HepG2 (cell line): ENCODE measurements around the gene PARD3. TPM values are rescaled to one million over a fixed set of nuclear protein-coding genes. Genes with fewer than 3 reads are reported as not detected.

Source experiments
- ATAC-seq: fragments of 200-7000 bp; cut with Tn5 transposase; 3 replicates; pipeline ENCODE4 v1.9.1; 2020; ENCODE audit warnings: mild to moderate bottlenecking, moderate library complexity
- BruUV-seq: library from RNA; stranded (reverse); fragments of 400-500 nt; replicated peaks from 2 replicates; lab custom pipeline; 2021; lab: Mats Ljungman, UMichigan
- CTCF ChIA-PET: fragments of 300-600 bp; formaldehyde crosslinking; extraction: SDS; loops from one replicate; lab custom pipeline; 2021; ENCODE audit warnings: low total read pairs, inconsistent platforms, low intra/inter-chr PET ratio; lab: Yijun Ruan, JAX
- POLR2A ChIA-PET: fragments of 350-600 bp; sonication (Branson Sonifier 250); formaldehyde crosslinking; loops from one replicate; lab custom pipeline; 2020; ENCODE audit warnings: antibody characterized with exemption, inconsistent platforms; lab: Yijun Ruan, JAX
- DNase-seq: peaks from one replicate; pipeline ENCODE4 v3.0.0-alpha.2; 2015; ENCODE audit warnings: low spot score
- FAIRE-seq: peaks from 3 replicates; lab custom pipeline; 2011; peaks lifted over from hg19 to GRCh38; lab: Jason Lieb, UNC
- H2AFZ ChIP-seq: one replicate; pipeline ENCODE4 v1.6.1; 2011; ENCODE audit warnings: low read length, inconsistent platforms
- H3K27ac ChIP-seq: fragments of 300-600 bp; 3 replicates; pipeline ENCODE4 v1.8.0; 2011; ENCODE audit warnings: mixed run types, mild to moderate bottlenecking, mixed read lengths, low read length, inconsistent platforms; ENCODE audit not compliant: insufficient read depth; ENCODE audit errors: extremely low read length
- H3K27me3 ChIP-seq, 2 experiments: fragments of 200-600 bp in 1 of 2; 2 replicates in 1 of 2; 3 replicates in 1 of 2; pipeline versions ENCODE4 v1.6.0 to v1.8.0; 2011; ENCODE audit warnings: low read length in 2 of 2, mild to moderate bottlenecking in 2 of 2, moderate library complexity in 2 of 2, inconsistent platforms in 1 of 2; ENCODE audit not compliant: insufficient read depth in 2 of 2, control insufficient read depth in 1 of 2
- H3K36me3 ChIP-seq, 2 experiments: fragments of 200-600 bp in 1 of 2; replicated peaks in 1 of 2; 2 replicates in 1 of 2; 3 replicates in 1 of 2; pipeline versions ENCODE4 v1.5.1 to v1.8.0; 2011; ENCODE audit warnings: low read length in 2 of 2, inconsistent platforms in 1 of 2; ENCODE audit not compliant: insufficient read depth in 2 of 2, control insufficient read depth in 1 of 2
- H3K4me1 ChIP-seq: 2 replicates; pipeline ENCODE4 v1.5.1; 2012; ENCODE audit warnings: low read length, inconsistent platforms; ENCODE audit not compliant: insufficient read depth
- H3K4me2 ChIP-seq: 2 replicates; pipeline ENCODE4 v1.6.0; 2011; ENCODE audit warnings: low read depth, low read length, inconsistent platforms
- H3K4me3 ChIP-seq, 3 experiments: fragments of 200-600 bp in 1 of 3; sonication (generic), shearing (Covaris generic) in 1 of 3; replicated peaks in 1 of 3; 2 replicates each; pipeline ENCODE4 v1.5.1; 2011 to 2016; ENCODE audit warnings: low read length in 3 of 3, inconsistent platforms in 2 of 3, low read depth in 2 of 3, mild to moderate bottlenecking in 2 of 3, control low read depth in 1 of 3, mixed read lengths in 1 of 3; ENCODE audit not compliant: insufficient read depth in 1 of 3
- H3K79me2 ChIP-seq: one replicate; pipeline ENCODE4 v1.6.1; 2011; ENCODE audit warnings: low read length, inconsistent platforms; ENCODE audit not compliant: insufficient read depth
- H3K9ac ChIP-seq: 2 replicates; pipeline ENCODE4 v1.6.0; 2011; ENCODE audit warnings: mild to moderate bottlenecking, low read depth, low read length, inconsistent platforms; ENCODE audit not compliant: insufficient read depth
- H3K9me3 ChIP-seq: 2 replicates; pipeline ENCODE4 v1.5.1; 2012; ENCODE audit warnings: mild to moderate bottlenecking, low read length
- H4K20me1 ChIP-seq: 2 replicates; pipeline ENCODE4 v1.6.0; 2011; ENCODE audit warnings: inconsistent platforms, mild to moderate bottlenecking, low read length, moderate library complexity; ENCODE audit not compliant: insufficient read depth
- BRCA1 ChIP-seq: sonication (generic); formaldehyde crosslinking; IDR thresholded peaks from 2 replicates; pipeline ENCODE4 v1.4.0; 2020; ENCODE audit warnings: missing genetic modification reagents
- HDAC1 ChIP-seq: sonication (generic); formaldehyde crosslinking; IDR thresholded peaks from 2 replicates; pipeline ENCODE4 v1.5.1; 2020; ENCODE audit warnings: mild to moderate bottlenecking, missing genetic modification reagents
- ZNF136 ChIP-seq: sonication (generic); formaldehyde crosslinking; IDR thresholded peaks from 2 replicates; pipeline ENCODE4 v1.8.1; 2022; ENCODE audit warnings: low read depth, mild to moderate bottlenecking, moderate library complexity, missing genetic modification reagents
- ZNF556 ChIP-seq: sonication (generic); formaldehyde crosslinking; IDR thresholded peaks from 2 replicates; pipeline ENCODE4 v1.4.0; 2020; ENCODE audit warnings: mild to moderate bottlenecking, missing genetic modification reagents, borderline replicate concordance
- ZNF746 ChIP-seq: sonication (generic); formaldehyde crosslinking; IDR thresholded peaks from 2 replicates; pipeline ENCODE4 v1.8.0; 2022; ENCODE audit warnings: mild to moderate bottlenecking, missing genetic modification reagents
- WGBS: methylation state at CpG from one replicate; pipeline ENCODE4 v1.1.6; 2017; ENCODE audit warnings: low lambda C conversion rate; 5-methylcytosine and 5-hydroxymethylcytosine counted together
- in situ Hi-C: cut with HindIII; loops from 2 replicates; pipeline ENCODE4 v1.10.0; 2017; ENCODE audit warnings: low pct_unique_long_range_greater_than_20kb; ENCODE audit not compliant: extremely low pct_ligation_motif_present
- intact Hi-C: fragments of 100-400 bp; cut with micrococcal nuclease; formaldehyde crosslinking; loops from one replicate; pipeline ENCODE4 v1.10.0; 2022; ENCODE audit not compliant: unreplicated experiment
- polyA plus RNA-seq, 8 experiments: library from polyadenylated mRNA; depleted of rRNA in 3 of 8; stranded (reverse) in 7 of 8; unstranded in 1 of 8; fragments of >200 nt; fragmentation: Illumina TruSeq in 4 of 8; extraction: Trizol in 4 of 8; gene quantifications; 2 replicates each; pipeline versions ENCODE4 v1.2.1 to v1.2.3, GENCODE V29; 2011 to 2016; ENCODE audit warnings: low read depth in 4 of 8, missing spikeins in 1 of 8, mixed read lengths in 1 of 8; ENCODE audit not compliant: insufficient read depth in 1 of 8
- total RNA-seq, 5 experiments: library from RNA; depleted of rRNA; stranded (reverse); fragments of >200 nt; fragmentation: Illumina TruSeq; extraction: Trizol; gene quantifications; 2 replicates each; pipeline ENCODE4 v1.2.3, GENCODE V29; 2016; ENCODE audit warnings: low read depth in 1 of 5
- TF ChIP-seq, protein P1 (sequence below): sonication (generic); formaldehyde crosslinking; IDR thresholded peaks from 2 replicates; pipeline ENCODE4 v1.5.1; 2020; ENCODE audit warnings: mild to moderate bottlenecking, missing genetic modification reagents, borderline replicate concordance
- TF ChIP-seq, protein P2 (sequence below): sonication (generic); formaldehyde crosslinking; conservative IDR thresholded peaks from 2 replicates; pipeline ENCODE4 v1.4.0; 2020; ENCODE audit warnings: missing genetic modification reagents

Gene PARD3
- total and polyA plus RNA-seq, 2 of the 13 experiments (the other 11 are each of a cell fraction or from before 2014, with no cell fraction given) = 40.9 to 60.0 TPM

- Histone ChIP-seq H3K4me2 (no peak overlapping the region), H3K36me3 (0 out of 5 replicates have a peak, but pooled peaks cover 0 to 6% of the 10 kb centered on the region in 2 experiments), H3K4me1 (peaks cover 48% of the 10 kb centered on the region), H2AFZ (no peak overlapping the region), H3K27ac (no peak overlapping the region), H3K9ac (no peak overlapping the region), H4K20me1 (peaks cover 3% of the 10 kb centered on the region; the same call in 1 of the 2 replicates), H3K27me3 (no peaks in the 10 kb centered on the region), H3K79me2 (peaks cover 4% of the 10 kb centered on the region), H3K9me3 (no peaks in the 10 kb centered on the region), H3K4me3 (no peak overlapping the region)
- WGBS = 96% methylated on average over 5 of the region's 5 CpGs
- in situ Hi-C loops (loop anchor here (25.0 kb wide), 2 partner anchors 492 to 1292 kb away; partner anchors contain the start of gene NRP1), intact Hi-C loops (no loop called here)
- FAIRE-seq (no peak), ATAC-seq (no peak), DNase-seq (no peak)
- no TSS peak for BruUV-seq
- TF ChIP-seq HDAC1 (CRISPR knock-in tag) (no peak), ZNF746 (CRISPR knock-in tag) (no peak), ZNF136 (CRISPR knock-in tag) (no peak), ZNF556 (CRISPR knock-in tag) (no peak), BRCA1 (no peak)
- TF ChIP-seq, protein P1, sequence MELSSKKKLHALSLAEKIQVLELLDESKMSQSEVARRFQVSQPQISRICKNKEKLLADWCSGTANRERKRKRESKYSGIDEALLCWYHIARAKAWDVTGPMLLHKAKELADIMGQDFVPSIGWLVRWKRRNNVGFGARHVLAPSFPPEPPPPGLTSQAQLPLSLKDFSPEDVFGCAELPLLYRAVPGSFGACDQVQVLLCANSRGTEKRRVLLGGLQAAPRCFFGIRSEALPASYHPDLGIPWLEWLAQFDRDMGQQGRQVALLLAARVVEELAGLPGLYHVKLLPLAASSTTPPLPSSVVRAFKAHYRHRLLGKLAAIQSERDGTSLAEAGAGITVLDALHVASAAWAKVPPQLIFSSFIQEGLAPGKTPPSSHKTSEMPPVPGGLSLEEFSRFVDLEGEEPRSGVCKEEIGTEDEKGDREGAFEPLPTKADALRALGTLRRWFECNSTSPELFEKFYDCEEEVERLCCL (CRISPR knock-in tag) = no peak
- TF ChIP-seq, protein P2, sequence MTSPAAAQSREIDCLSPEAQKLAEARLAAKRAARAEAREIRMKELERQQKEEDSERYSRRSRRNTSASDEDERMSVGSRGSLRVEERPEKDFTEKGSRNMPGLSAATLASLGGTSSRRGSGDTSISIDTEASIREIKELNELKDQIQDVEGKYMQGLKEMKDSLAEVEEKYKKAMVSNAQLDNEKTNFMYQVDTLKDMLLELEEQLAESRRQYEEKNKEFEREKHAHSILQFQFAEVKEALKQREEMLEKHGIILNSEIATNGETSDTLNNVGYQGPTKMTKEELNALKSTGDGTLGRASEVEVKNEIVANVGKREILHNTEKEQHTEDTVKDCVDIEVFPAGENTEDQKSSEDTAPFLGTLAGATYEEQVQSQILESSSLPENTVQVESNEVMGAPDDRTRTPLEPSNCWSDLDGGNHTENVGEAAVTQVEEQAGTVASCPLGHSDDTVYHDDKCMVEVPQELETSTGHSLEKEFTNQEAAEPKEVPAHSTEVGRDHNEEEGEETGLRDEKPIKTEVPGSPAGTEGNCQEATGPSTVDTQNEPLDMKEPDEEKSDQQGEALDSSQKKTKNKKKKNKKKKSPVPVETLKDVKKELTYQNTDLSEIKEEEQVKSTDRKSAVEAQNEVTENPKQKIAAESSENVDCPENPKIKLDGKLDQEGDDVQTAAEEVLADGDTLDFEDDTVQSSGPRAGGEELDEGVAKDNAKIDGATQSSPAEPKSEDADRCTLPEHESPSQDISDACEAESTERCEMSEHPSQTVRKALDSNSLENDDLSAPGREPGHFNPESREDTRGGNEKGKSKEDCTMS (CRISPR knock-in tag) = no peak
- ChIA-PET POLR2A (no interaction called here), CTCF (no interaction called here)
These were observed 186.0 kb downstream of the PARD3 start for GRCh38 chr10:34629084-34629483.
